Stimulated activated CD4-positive, alpha-beta T cell treated with anti-CD3 and anti-CD28 coated beads, Interleukin-1b, Interleukin-23, amount 100 ng/mL, for 4 hours (primary cell): ENCODE data around the gene CSTPP1.

Experiments used
- DNase-seq, 2 donors: peaks; one replicate each; pipeline ENCODE4 v3.0.0-alpha.2; 2020; ENCODE audit warnings: low read depth in 2 of 2

The CSTPP1 gene

DNA sequence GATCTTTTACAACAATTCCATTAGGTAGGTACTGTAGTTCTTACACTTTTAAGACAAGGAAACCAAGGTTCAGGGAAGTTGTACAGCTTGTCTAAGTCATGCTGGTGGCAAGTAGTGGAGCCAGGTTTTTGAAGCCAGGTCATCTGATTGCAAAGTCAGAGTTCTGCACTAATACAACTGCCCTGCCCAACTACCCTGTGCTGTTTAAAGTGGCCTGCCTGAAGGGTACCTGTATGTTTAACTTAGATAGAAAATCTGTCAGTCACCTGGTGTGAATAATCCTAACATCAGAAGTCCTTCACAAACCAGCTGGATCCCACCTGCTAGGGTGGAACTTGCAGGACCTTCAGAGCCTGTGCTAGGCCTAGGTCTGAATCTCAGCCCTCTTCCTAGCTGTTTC lies 195.9 kb downstream of the CSTPP1 start:
- DNase-seq: no peak

DNA sequence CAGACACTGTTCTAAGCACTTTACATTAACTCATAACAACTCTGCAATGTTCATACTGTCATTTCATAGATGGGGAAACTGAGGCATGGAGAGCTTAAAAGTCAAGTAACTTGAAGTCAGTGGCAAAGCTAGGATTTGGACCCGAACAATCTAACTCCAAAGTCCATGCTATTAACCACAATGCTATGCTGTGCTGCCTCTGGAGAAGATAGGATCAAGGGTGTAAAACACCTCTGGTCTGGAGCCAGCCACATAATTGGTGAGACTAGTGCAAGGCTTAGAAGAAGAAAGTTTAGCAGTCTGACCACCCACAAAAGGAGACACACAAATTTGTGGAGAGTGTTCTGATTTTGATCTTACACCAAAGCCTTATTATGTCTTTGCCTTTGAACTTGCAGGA lies 196.4 kb downstream of the CSTPP1 start:
- no peak for DNase-seq

- no peak for DNase-seq
Measured at GRCh38 chr11:47136327-47136726, 199.8 kb downstream of the CSTPP1 start.

- DNase-seq: no peak
Measured at GRCh38 chr11:47136921-47137320, 200.4 kb downstream of the CSTPP1 start.

- DNase-seq: no peak
Measured at GRCh38 chr11:47137476-47137875, 200.9 kb downstream of the CSTPP1 start.

DNA sequence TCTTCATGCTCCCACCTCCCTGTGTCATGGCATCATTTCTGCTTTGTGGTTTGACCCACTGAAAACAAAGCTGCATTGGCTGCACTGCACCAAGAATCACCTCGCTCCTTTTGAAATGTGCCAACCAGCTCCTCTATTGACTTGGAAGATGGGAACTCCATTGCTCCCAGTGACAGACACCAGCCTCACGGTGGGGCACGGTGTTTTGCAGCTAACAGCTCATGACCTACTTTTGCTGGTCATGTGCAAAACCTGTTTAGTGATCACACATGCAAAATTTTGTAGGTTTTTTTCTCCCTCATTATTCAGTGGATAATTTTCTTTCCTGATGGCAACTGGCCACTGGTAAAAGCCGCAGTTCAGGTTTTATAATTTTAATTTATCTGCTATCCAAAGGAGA lies 203.3 kb downstream of the CSTPP1 start:
- DNase-seq: no peak

DNA sequence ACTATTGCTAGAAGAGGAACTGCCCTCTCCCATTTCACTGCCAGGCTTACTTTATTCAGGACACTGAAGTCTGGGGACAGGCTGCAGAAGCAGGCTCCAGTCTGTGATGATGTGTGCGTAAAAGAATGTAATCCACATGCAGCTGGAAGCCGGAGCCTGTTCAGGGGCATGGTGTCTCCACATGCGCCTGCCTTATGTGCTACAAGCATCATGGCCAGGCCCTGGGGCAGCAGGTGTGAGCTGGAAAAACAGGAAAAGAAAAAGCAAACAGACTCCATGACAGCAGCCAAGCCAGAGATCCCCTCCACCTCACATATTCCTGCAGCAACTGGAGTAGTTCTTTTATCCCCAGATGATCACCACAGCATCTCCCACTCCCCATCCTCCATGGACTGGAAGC lies 206.8 kb downstream of the CSTPP1 start:
- DNase-seq: no peak

- no peak for DNase-seq
Measured at GRCh38 chr11:47144541-47144940, 208.0 kb downstream of the CSTPP1 start.

GRCh38 chr11:47147250-47147649 lies 210.7 kb downstream of the CSTPP1 start:
- DNase-seq: no peak

DNA sequence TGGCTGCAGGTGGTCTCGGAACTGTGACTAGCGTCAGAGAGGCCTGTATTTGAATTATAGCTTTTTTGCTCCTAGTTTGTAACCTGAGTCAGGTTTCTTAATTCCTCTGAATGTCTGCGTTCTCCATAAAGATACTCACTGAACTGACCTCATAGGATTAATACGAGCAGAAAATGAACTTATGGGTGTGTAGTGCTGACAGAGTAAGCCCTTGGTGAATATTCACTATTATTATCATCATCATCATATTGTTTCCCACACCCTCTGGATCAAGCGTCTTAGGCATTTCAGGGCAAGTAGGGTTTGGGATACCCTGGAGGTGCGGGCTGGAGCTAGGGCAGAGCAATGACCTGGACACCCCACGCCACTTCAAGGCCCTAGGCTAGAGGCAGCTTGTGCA lies 211.1 kb downstream of the CSTPP1 start:
- DNase-seq: no peak

DNA sequence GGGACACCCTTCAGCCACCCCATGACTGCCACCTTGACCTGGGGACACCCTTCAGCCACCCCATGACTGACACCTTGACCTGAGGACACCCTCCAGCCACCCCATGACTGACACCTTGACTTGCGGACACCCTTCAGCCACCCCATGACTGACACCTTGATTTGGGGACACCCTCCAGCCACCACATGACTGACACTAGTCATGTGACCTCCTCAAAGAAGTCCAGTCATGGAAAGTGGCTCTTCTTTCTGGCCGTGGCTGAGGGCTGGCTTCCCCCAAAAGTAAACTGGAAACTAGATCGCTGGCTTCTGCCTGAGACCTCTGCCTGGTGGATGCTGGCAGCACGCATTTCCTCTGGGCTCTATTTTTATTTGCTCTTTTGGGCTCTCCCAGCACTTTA lies 211.7 kb downstream of the CSTPP1 start:
- no peak for DNase-seq

DNA sequence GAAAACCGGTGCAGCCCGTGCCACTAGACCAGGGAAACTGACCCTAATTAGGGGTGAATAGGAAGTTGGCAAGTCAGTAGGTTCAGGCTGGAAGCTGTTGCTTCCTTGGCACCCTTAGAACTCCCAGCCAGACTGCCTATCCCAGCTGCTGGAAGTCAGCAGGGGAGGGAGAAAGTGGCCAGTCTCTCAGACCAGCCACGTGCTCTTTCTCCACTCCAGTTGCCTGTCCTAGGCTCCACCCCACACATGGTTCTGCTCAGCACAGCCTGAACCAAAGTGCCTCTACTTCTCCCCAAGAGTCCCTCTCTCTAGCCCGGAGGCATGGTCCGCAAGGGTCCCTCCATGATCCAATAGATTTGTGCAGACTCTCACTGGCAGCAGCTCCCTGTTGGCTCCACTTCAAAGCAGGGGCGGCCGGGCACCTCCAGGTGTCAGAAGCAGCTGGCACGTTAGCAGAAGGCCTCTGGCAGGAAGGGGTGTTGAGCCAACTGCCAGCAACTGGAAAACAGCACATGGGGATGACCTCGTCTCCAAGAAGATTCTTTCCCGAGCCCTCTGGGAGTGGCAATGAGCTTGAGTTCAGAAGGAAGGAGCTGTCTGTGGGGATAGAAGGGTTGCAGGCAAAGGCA lies 212.5 kb downstream of the CSTPP1 start:
- no peak for DNase-seq

GRCh38 chr11:47149782-47150181 lies 213.2 kb downstream of the CSTPP1 start:
- DNase-seq: no peak

DNA sequence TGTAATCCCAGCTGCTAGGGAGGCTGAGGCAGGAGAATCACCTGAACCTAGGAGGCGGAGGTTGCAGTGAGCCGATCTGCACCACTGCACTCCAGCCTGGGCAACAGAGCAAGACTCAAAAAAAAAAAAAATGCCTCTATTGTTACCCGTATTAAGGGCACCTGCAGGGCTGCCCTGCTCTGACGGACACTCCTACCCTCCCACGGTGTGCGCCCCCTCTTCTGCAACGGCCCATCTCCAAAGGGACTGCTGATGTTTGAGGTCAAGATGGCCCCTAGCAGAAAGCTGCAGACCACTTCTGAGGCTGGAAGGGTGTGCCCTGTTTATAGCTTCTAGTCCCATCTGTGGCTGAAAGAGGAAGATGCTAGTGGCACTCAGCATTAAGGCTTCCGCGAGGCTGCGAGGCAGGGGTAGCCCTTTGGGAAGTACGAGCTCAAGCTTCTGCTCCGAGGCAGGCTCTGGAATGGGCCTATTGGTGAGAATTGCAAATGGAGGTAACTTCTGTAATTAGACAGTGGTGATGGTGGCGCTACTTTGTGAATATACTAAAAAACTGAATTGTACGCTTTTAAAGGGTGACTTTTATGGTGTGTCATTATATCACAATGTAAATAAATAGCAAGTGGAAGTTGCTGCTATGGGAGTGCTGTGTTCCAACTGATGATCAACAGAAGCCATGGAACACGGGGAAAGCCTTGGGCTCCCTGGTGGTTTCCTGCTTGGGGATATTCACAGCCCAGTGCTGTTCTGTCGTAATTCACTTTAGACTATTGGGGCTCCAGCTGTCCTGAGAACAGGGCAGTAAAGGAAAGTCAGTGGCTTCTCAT lies 215.8 kb downstream of the CSTPP1 start:
- no peak for DNase-seq

- DNase-seq: peak; percentile 38 to 45
Measured at GRCh38 chr11:47152953-47153950, 216.7 kb downstream of the CSTPP1 start.

DNA sequence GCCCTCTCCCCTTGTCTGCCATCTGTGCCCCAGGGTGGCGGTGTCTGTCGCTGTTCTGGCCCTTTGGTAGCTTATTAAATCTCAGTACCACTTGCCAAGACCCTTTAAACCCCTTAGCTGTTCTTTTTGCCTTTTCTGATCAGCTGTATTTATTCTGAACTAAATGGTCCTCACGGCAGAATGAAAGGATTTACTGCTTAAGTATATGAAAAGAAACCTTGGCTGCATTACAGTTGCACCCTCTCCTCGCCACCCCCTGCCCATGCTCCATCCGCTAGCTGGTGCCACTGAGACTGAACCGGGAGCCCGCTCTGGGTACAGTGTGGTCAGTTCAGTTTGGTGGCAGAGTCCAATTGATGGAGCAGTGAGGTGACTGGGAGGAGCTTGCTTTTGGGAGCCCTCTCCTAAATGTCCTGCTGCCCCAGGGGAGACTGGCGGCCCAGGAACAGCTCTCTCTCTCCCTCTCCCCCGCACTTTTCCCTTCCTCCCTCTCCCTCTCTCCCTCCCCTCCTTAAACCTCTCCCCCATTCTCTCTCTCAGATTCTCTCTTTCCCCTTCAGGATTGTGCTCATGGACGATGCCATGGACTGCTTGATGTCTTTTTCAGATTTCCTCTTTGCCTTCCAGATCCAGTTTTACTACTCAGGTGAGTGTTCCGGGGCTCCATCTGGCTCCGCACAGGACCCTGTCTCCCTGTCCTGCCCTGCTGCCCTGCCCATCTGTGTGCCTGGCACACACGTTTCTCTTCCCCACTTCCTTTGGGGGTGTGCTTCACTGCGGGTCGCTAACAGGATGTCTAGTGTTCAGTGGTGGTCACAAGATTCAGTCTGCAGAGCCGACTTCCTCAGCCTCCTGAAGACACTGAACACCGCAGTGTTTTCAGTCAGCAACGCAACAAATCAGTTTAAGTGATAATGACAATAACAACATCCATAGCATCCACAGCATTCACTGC lies 218.3 kb downstream of the CSTPP1 start:
- DNase-seq: no peak

DNA sequence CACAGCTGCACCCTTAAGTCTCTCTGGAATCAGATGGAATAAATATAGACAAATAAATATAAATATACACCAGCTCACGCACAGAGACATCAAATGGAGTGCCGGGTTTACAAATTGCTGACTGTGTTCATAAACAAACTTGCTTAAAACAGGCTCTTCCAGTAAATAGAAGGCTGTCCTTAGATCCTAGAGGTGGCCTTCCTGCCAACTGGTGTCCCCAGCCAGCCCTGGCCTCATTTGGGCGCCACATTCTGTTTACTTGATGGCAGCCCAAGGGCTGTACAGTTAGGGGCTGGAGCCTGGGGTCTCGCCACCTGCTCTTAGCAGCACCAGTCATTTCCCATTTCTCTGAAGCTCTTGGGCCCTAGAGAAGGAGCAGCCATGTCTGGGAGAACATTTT lies 219.3 kb downstream of the CSTPP1 start:
- no peak for DNase-seq

DNA sequence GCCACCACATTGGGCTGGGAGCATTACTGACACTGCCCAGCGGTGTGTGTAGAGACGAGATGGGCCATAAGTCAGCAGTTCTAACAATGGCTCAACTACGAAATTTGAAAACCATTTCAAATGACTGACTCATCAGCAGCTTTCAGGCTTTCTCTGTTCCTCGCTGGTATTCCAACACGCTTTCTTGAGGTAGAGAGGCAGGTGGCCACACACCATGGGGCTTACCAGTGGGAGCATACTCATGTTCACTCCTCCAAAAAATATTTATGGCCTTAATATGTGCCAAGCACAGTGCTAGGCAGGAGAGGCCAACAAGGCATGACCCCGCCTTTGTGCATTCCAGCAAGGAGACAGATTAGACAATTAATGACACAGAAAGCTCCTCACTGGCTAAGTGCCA lies 219.8 kb downstream of the CSTPP1 start:
- DNase-seq: no peak

DNA sequence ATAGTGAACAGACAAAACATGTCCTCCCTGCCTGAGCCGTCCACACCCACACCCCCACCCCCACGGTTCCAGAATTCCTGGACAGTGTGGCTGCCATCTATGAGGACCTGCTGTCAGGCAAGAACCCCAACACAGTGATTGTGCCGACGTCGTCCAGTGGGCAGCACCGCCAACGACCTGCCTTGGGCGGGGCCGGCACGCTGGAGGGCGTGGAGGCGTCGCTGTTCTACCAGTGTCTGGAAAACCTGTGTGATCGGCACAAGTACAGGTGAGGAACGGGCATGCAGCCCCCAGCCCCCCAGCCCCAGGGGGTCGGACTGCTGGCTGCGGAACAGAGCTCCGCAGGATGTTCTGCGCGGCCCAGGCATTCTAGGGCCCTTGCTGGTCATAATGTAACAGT lies 220.4 kb downstream of the CSTPP1 start:
- no peak for DNase-seq

- DNase-seq: no peak
Measured at GRCh38 chr11:47157805-47158204, 221.2 kb downstream of the CSTPP1 start.

GRCh38 chr11:47158242-47158641 lies 221.7 kb downstream of the CSTPP1 start:
- no peak for DNase-seq
